Measurements from ENCODE around the gene KICS2.

Gene KICS2

DNA sequence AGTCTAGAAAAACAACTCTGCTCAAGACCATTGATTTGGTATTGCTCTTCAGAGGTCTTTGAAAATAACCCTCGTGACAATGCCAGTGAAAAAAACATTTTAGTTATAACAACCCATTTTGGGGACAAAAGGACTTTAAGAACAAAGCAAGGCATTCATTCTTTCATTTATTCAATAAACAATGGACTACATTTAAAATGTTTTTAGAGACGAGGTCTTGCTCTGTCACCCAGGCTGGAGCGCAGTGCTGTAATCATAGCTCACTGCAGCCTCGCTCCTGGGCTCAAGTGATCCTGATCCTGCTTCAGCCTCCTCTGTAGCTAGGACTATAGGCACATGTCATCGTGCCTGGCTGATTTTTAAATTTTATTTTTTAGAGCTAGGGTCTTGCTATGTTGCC, 7.7 kb upstream of the KICS2 start:
- ChIA-PET CTCF (no interaction called here), POLR2A (no interaction called here)
- DNase-seq (ENCODE audit: extremely low spot score) = no peak
- TF ChIP-seq SP1 (IDR thresholded peaks at IDR 0.05) (no peak), HDGF (IDR thresholded peaks at IDR 0.05; ENCODE audit: borderline replicate concordance) (no peak), SUZ12 (IDR thresholded peaks at IDR 0.05) (no peak), FOXA1 (IDR thresholded peaks at IDR 0.05) (no peak), L3MBTL2 (conservative IDR thresholded peaks at IDR 0.05) (no peak), FOXM1 (IDR thresholded peaks at IDR 0.05; ENCODE audit: borderline replicate concordance) (no peak), ZNF384 (IDR thresholded peaks at IDR 0.05) (no peak), TARDBP (IDR thresholded peaks at IDR 0.05) (no peak), CTBP1 (IDR thresholded peaks at IDR 0.05; ENCODE audit: borderline replicate concordance) (no peak)
- TF ChIP-seq, protein P1, sequence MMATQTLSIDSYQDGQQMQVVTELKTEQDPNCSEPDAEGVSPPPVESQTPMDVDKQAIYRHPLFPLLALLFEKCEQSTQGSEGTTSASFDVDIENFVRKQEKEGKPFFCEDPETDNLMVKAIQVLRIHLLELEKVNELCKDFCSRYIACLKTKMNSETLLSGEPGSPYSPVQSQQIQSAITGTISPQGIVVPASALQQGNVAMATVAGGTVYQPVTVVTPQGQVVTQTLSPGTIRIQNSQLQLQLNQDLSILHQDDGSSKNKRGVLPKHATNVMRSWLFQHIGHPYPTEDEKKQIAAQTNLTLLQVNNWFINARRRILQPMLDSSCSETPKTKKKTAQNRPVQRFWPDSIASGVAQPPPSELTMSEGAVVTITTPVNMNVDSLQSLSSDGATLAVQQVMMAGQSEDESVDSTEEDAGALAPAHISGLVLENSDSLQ (IDR thresholded peaks at IDR 0.05) = no peak

DNA sequence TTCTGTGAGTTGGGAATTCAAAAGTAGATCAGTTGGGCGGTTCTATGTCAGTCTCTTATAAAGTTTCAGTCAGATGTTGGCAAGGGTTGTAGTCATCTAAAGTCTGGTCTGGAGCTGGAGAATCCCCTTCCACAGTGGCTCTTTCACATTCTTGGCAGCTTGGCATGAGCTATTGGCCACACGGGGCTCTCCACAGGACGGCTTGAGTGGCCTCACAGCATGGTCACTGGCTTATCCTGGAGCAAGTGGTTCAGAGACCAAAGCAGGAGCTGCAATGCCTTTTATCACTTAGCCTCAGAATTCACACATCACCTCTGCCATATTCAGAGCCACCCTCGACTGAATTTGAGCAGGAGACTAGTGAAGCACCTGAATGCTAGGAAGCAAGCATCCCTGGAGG, 7.1 kb upstream of the KICS2 start:
- TF ChIP-seq, protein P1 (IDR thresholded peaks at IDR 0.05) = no peak
- TF ChIP-seq CTBP1 (IDR thresholded peaks at IDR 0.05; ENCODE audit: borderline replicate concordance) = no peak
- TF ChIP-seq FOXM1 (IDR thresholded peaks at IDR 0.05; ENCODE audit: borderline replicate concordance) = no peak
- no peak for TF ChIP-seq ZNF384 (IDR thresholded peaks at IDR 0.05)
- ChIA-PET CTCF (no interaction called here), POLR2A (no interaction called here)
- DNase-seq (ENCODE audit: extremely low spot score) = no peak

DNA sequence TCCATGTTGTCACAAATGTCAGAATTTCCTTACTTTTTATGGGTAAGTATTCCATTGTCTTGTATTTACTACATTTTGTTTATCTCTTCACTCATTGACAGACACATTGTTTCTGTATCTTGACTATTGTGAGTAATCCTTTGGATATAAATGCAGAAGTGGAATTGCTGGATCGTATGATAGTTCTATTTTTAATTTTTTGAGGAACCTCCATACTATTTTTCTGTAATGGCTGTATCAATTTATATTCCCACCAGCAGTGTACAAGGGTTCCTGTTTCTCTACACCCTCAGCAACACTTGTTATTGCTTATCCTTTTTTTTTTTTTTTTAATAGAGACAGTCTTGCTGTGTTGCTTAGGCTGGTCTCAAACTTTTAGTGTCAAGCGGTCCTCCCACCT, 3.5 kb upstream of the KICS2 start:
- DNase-seq (ENCODE audit: extremely low spot score) = no peak
- ChIA-PET POLR2A (no interaction called here), CTCF (no interaction called here)
- no peak for TF ChIP-seq L3MBTL2 (conservative IDR thresholded peaks at IDR 0.05)
- no peak for TF ChIP-seq ZNF384 (IDR thresholded peaks at IDR 0.05)
- no peak for TF ChIP-seq SUZ12 (IDR thresholded peaks at IDR 0.05)
- TF ChIP-seq FOXM1 (IDR thresholded peaks at IDR 0.05; ENCODE audit: borderline replicate concordance) = no peak
- no peak for TF ChIP-seq FOXA1 (IDR thresholded peaks at IDR 0.05)
- TF ChIP-seq BHLHE40 (IDR thresholded peaks at IDR 0.05; ENCODE audit: borderline replicate concordance) = no peak
- TF ChIP-seq, protein P1 (IDR thresholded peaks at IDR 0.05) = no peak

DNA sequence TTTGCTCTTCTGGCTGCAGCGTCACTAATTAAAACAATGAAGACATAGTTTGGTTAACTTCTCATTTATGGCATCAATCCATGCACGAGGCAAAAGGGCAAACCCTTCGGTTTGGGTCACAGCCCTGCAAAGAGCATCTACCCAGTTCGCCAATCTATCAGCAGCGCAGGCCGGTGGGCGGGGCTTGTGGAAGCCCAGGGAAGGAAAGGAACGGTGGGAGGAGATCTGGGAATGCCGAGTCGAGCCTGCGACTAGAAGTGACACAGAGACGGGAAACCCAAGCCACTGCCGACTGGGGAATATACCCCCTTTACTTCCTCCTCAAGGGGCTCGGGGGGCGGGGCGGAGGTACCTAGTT, 466 bp downstream of the KICS2 start:
- TF ChIP-seq, protein P1 (IDR thresholded peaks at IDR 0.05) = 0 out of 2 replicates have a peak, but pooled peaks have one; percentile 16
- TF ChIP-seq FOXA1 (IDR thresholded peaks at IDR 0.05) (no peak), LEF1 (IDR thresholded peaks at IDR 0.05; ENCODE audit: borderline replicate concordance) (no peak), NFRKB (IDR thresholded peaks at IDR 0.05) (no peak), HDGF (IDR thresholded peaks at IDR 0.05; ENCODE audit: borderline replicate concordance) (no peak)
- ChIA-PET POLR2A (interaction anchor here (1.0 to 1.3 kb wide), 5 partner anchors 139 to 394 kb away, joined by 3 to 6 read pairs (median 4); partner anchors contain the start of genes SRGAP1 and XPOT), CTCF (no interaction called here)
- DNase-seq (ENCODE audit: extremely low spot score) = peak; percentile 83

DNA sequence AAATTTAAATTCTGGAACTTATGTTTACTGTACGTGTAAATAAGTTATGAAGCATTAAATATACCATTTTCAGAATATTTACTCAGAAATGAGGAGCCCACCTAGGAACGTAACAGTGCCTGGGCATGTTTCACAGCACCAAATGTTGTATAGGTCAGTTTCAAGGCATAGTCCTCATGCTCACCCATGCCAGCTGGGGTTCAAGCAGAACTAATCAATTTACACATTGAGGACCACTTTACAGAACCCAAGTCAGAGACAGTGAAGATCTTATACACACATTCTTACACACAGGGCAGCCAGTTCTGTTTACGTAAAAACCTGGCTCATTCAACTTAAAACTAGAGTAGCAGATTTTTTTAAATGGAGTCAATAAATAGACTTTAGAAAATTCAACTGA, 2.0 kb downstream of the KICS2 start:
- POLR2A ChIA-PET = no interaction called here
- no peak for TF ChIP-seq BHLHE40 (IDR thresholded peaks at IDR 0.05; ENCODE audit: borderline replicate concordance)
- TF ChIP-seq SP1 (IDR thresholded peaks at IDR 0.05) = no peak
- TF ChIP-seq NFRKB (IDR thresholded peaks at IDR 0.05) = no peak
- TF ChIP-seq, protein P1 (IDR thresholded peaks at IDR 0.05) = no peak
- no peak for TF ChIP-seq TARDBP (IDR thresholded peaks at IDR 0.05)
- TF ChIP-seq HDGF (IDR thresholded peaks at IDR 0.05; ENCODE audit: borderline replicate concordance) = no peak
- no peak for TF ChIP-seq ELF4 (IDR thresholded peaks at IDR 0.05)
- no peak for TF ChIP-seq LEF1 (IDR thresholded peaks at IDR 0.05; ENCODE audit: borderline replicate concordance)
- CTCF ChIA-PET = interaction anchor here (0.7 kb wide), 1 partner anchor 1742 kb away, joined by 3 read pairs; no protein-coding TSS in a partner anchor
- no peak for DNase-seq (ENCODE audit: extremely low spot score)

DNA sequence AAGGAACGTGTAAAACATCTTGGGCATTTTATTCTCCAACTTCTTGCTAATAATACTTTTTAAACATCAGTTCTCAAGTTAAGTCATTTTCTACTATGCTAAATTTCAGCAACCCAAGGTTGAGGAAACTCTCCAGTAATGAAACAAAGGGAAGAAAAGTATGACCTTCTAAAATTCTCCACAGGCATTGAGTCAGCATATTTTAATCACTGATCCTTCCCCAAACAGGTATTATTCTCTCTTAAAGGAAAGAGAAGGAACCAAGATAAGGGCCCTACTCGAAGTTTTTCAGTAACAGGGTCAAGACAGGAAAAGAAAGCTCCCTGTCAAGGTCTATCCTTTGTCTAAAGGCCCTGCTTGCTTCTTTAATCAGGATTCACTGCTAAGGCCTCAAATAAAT, 3.0 kb downstream of the KICS2 start:
- TF ChIP-seq LEF1 (IDR thresholded peaks at IDR 0.05; ENCODE audit: borderline replicate concordance) (no peak), FOXA1 (IDR thresholded peaks at IDR 0.05) (no peak), SP1 (IDR thresholded peaks at IDR 0.05) (no peak), L3MBTL2 (conservative IDR thresholded peaks at IDR 0.05) (no peak), ELF4 (IDR thresholded peaks at IDR 0.05) (no peak), CTBP1 (IDR thresholded peaks at IDR 0.05; ENCODE audit: borderline replicate concordance) (no peak), NFRKB (IDR thresholded peaks at IDR 0.05) (no peak), HDGF (IDR thresholded peaks at IDR 0.05; ENCODE audit: borderline replicate concordance) (no peak), TARDBP (IDR thresholded peaks at IDR 0.05) (no peak), ZNF384 (IDR thresholded peaks at IDR 0.05) (no peak), SUZ12 (IDR thresholded peaks at IDR 0.05) (no peak), FOXM1 (IDR thresholded peaks at IDR 0.05; ENCODE audit: borderline replicate concordance) (no peak), ARNT (IDR thresholded peaks at IDR 0.05) (no peak), FOXK2 (IDR thresholded peaks at IDR 0.05) (no peak), BHLHE40 (IDR thresholded peaks at IDR 0.05; ENCODE audit: borderline replicate concordance) (no peak)
- TF ChIP-seq, protein P1 (IDR thresholded peaks at IDR 0.05) = no peak
- ChIA-PET CTCF (interaction anchor here (0.6 kb wide), 1 partner anchor 95 kb away, joined by 4 read pairs; no protein-coding TSS in a partner anchor), POLR2A (no interaction called here)
- DNase-seq (ENCODE audit: extremely low spot score) = no peak

Measured in HEK293T (cell line).